Activated T-cell treated with anti-CD3 and anti-CD28 coated beads for 24 hours (primary cell): ENCODE measurements around the gene USHBP1.

Source experiments
- DNase-seq: peaks from one replicate; pipeline ENCODE4 v3.0.0-alpha.2; 2020; ENCODE audit warnings: low read depth

The USHBP1 gene

GRCh38 chr19:17240062-17240752 lies 24.3 kb downstream of the USHBP1 start:
- DNase-seq = no peak

GRCh38 chr19:17237747-17238706 lies 26.5 kb downstream of the USHBP1 start:
- DNase-seq = no peak

- no peak for DNase-seq
These were observed 27.6 kb downstream of the USHBP1 start for GRCh38 chr19:17236811-17237543.

GRCh38 chr19:17235971-17236777 lies 28.4 kb downstream of the USHBP1 start:
- no peak for DNase-seq

- DNase-seq = peak; percentile 50
These were observed 29.1 kb downstream of the USHBP1 start for GRCh38 chr19:17235300-17235970.

- peak; percentile 52 for DNase-seq
These were observed 29.6 kb downstream of the USHBP1 start for GRCh38 chr19:17234911-17235299.

GRCh38 chr19:17232258-17232657 lies 32.3 kb downstream of the USHBP1 start:
- no peak for DNase-seq

GRCh38 chr19:17229890-17230289 lies 34.7 kb downstream of the USHBP1 start:
- no peak for DNase-seq

- DNase-seq = no peak
These were observed 36.7 kb downstream of the USHBP1 start for GRCh38 chr19:17227798-17228367.

GRCh38 chr19:17226002-17226933 lies 38.3 kb downstream of the USHBP1 start, which contains the start of gene OCEL1:
Gene OCEL1 (plus strand): TSS chr19:17226226. CDS start chr19:17226248, 22 bp downstream.
- DNase-seq = peak; percentile 92

- DNase-seq = no peak
These were observed 39.5 kb downstream of the USHBP1 start for GRCh38 chr19:17225053-17225452.

- no peak for DNase-seq
These were observed 44.3 kb downstream of the USHBP1 start for GRCh38 chr19:17220207-17220758.

GRCh38 chr19:17219286-17219685 lies 45.3 kb downstream of the USHBP1 start:
- DNase-seq = no peak

- DNase-seq = no peak
These were observed 48.4 kb downstream of the USHBP1 start for GRCh38 chr19:17216058-17216670.

- DNase-seq = peak; percentile 77
These were observed 49.2 kb downstream of the USHBP1 start, which contains the start of gene USE1 for GRCh38 chr19:17215127-17215971. Gene USE1 (plus strand): TSS chr19:17215357. CDS start chr19:17215406, 49 bp downstream.

GRCh38 chr19:17214508-17215126 lies 49.9 kb downstream of the USHBP1 start:
- no peak for DNase-seq

GRCh38 chr19:17213334-17213733 lies 51.2 kb downstream of the USHBP1 start:
- no peak for DNase-seq
